Ishikawa (cell line): ENCODE results near the gene IL5RA.

Experiments used
- CEBPB ChIP-seq: IDR thresholded peaks from 2 replicates; pipeline ENCODE4 v1.6.1; 2012
- CREB1 ChIP-seq: IDR thresholded peaks from 2 replicates; pipeline ENCODE4 v1.6.1; 2012; ENCODE audit warnings: low read depth
- EGR1 ChIP-seq: IDR thresholded peaks from 2 replicates; pipeline ENCODE4 v1.6.1; 2012
- EP300 ChIP-seq: IDR thresholded peaks from 2 replicates; pipeline ENCODE4 v1.6.1; 2012; ENCODE audit warnings: borderline replicate concordance
- FOXM1 ChIP-seq: IDR thresholded peaks from 2 replicates; pipeline ENCODE4 v1.6.1; 2012; ENCODE audit warnings: low read depth, borderline replicate concordance
- MAX ChIP-seq: IDR thresholded peaks from 2 replicates; pipeline ENCODE4 v1.6.1; 2012
- NFIC ChIP-seq: IDR thresholded peaks from 2 replicates; pipeline ENCODE4 v1.6.1; 2012
- RAD21 ChIP-seq: IDR thresholded peaks from 2 replicates; pipeline ENCODE4 v1.6.1; 2012; ENCODE audit warnings: low read depth
- REST ChIP-seq: IDR thresholded peaks from 2 replicates; pipeline ENCODE4 v1.6.1; 2012; ENCODE audit warnings: low read depth, mild to moderate bottlenecking
- TAF1 ChIP-seq: IDR thresholded peaks from 2 replicates; pipeline ENCODE4 v1.6.1; 2012; ENCODE audit warnings: low read depth, mild to moderate bottlenecking
- TEAD4 ChIP-seq: IDR thresholded peaks from 2 replicates; pipeline ENCODE4 v1.6.1; 2012
- USF1 ChIP-seq: IDR thresholded peaks from 2 replicates; pipeline ENCODE4 v1.6.1; 2012
- YY1 ChIP-seq: IDR thresholded peaks from 2 replicates; pipeline ENCODE4 v1.6.1; 2012; ENCODE audit warnings: low read depth
- ZBTB7A ChIP-seq: IDR thresholded peaks from 2 replicates; pipeline ENCODE4 v1.6.1; 2012; ENCODE audit warnings: low read depth

Gene IL5RA

GRCh38 chr3:3117651-3118050 lies 7.5 kb upstream of the IL5RA start:
- no peak for TF ChIP-seq TAF1
- TF ChIP-seq RAD21 = no peak
- no peak for TF ChIP-seq REST
- no peak for TF ChIP-seq CREB1
- no peak for TF ChIP-seq CEBPB
- no peak for TF ChIP-seq EP300
- no peak for TF ChIP-seq EGR1
- TF ChIP-seq TEAD4 = no peak
- no peak for TF ChIP-seq MAX

- TF ChIP-seq TAF1 (no peak), CREB1 (no peak), FOXM1 (no peak), MAX (no peak), ZBTB7A (no peak), TEAD4 (no peak)
Observed at GRCh38 chr3:3113042-3113709, 3.0 kb upstream of the IL5RA start.

GRCh38 chr3:3110749-3111361 lies 681 bp upstream of the IL5RA start:
- TF ChIP-seq TAF1 (no peak), NFIC (no peak), CEBPB (no peak), CREB1 (no peak)

- no peak for TF ChIP-seq EGR1
- no peak for TF ChIP-seq USF1
- TF ChIP-seq RAD21 = no peak
- no peak for TF ChIP-seq TAF1
- no peak for TF ChIP-seq REST
- TF ChIP-seq NFIC = no peak
- no peak for TF ChIP-seq TEAD4
- TF ChIP-seq EP300 = no peak
- TF ChIP-seq YY1 = no peak
- no peak for TF ChIP-seq FOXM1
Observed at GRCh38 chr3:3109407-3110298, 521 bp downstream of the IL5RA start.

- TF ChIP-seq EP300 = no peak
Observed at GRCh38 chr3:3107858-3108257, 2.3 kb downstream of the IL5RA start.

GRCh38 chr3:3107181-3107580 lies 3.0 kb downstream of the IL5RA start:
- no peak for TF ChIP-seq REST
- TF ChIP-seq FOXM1 = no peak
- no peak for TF ChIP-seq TAF1
- no peak for TF ChIP-seq CEBPB
- no peak for TF ChIP-seq CREB1
